Breast epithelium (tissue), 3 donors: ENCODE results near the gene MORN1.

Experiments used
- POLR2A ChIP-seq: fragments of 450-650 bp; IDR thresholded peaks from one replicate; pipeline ENCODE4 v1.6.1; 2016; ENCODE audit warnings: antibody characterized with exemption, mild to moderate bottlenecking, moderate library complexity
- POLR2AphosphoS5 ChIP-seq, 3 donors: sonication (generic); formaldehyde crosslinking; IDR thresholded peaks; one replicate each; pipeline ENCODE4 v1.6.1; 2017; ENCODE audit warnings: antibody characterized with exemption in 3 of 3
- TF ChIP-seq, protein P1 (sequence below), 3 donors: fragments of 450-650 bp; IDR thresholded peaks; one replicate each; pipeline ENCODE4 v1.5.1; 2016 to 2017; ENCODE audit warnings: antibody characterized with exemption in 3 of 3, mild to moderate bottlenecking in 3 of 3, moderate library complexity in 3 of 3

DNA sequence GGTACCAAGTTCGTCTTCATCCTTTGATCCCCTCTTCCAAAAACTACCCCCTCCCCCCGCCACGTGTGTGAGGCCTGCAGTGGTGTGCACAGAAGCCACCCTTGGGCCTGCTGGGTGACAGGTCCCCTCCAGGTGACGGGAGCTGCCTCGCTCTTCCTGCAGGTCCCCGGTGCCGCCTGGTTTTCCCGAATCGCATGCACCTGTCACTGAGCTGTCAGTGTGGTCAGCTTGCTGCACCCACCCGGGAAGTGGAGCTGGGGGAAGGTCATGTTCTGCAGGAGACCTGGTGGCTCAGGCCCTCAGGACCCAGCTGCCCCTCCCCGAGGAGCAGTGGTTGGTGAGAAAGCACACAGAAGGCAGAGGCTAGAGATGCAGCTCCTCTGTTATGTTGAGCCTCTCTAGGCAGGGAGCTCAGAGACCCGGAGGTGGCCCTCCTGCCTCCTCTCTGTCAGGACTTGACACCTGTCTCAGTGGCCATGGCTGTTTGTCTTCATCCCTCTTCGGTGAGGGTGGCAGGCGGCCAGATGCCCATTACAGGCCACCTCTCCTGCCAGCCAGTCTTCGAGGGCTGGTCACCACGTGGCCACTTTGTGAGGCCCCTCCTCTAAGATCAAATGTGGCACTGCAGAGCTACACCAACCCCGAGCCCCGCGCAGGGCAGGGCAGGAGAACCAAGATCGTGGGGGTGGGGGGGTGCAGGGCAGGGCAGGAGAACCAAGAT is 102.4 kb downstream of the MORN1 start:
- TF ChIP-seq, protein P1, sequence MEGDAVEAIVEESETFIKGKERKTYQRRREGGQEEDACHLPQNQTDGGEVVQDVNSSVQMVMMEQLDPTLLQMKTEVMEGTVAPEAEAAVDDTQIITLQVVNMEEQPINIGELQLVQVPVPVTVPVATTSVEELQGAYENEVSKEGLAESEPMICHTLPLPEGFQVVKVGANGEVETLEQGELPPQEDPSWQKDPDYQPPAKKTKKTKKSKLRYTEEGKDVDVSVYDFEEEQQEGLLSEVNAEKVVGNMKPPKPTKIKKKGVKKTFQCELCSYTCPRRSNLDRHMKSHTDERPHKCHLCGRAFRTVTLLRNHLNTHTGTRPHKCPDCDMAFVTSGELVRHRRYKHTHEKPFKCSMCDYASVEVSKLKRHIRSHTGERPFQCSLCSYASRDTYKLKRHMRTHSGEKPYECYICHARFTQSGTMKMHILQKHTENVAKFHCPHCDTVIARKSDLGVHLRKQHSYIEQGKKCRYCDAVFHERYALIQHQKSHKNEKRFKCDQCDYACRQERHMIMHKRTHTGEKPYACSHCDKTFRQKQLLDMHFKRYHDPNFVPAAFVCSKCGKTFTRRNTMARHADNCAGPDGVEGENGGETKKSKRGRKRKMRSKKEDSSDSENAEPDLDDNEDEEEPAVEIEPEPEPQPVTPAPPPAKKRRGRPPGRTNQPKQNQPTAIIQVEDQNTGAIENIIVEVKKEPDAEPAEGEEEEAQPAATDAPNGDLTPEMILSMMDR (IDR thresholded peaks at IDR 0.05): no peak
- no peak for TF ChIP-seq POLR2A
- no peak for TF ChIP-seq POLR2AphosphoS5 (IDR thresholded peaks at IDR 0.05)
